Hippocampal formation (tissue), 2 donors: ENCODE measurements around the gene PTPRN2.

Source experiments
- DNase-seq, 2 donors: peaks; one replicate each; lab custom pipeline; 2025; lab: John Stamatoyannopoulos, UW

Gene PTPRN2

GRCh38 chr7:157755741-157756140, 831.9 kb downstream of the PTPRN2 start:
- no peak for DNase-seq

GRCh38 chr7:157754416-157754790, 833.2 kb downstream of the PTPRN2 start:
- DNase-seq: no peak

GRCh38 chr7:157753713-157754415, 833.8 kb downstream of the PTPRN2 start:
- DNase-seq: no peak

- no peak for DNase-seq
Observed at GRCh38 chr7:157752832-157753291, 834.8 kb downstream of the PTPRN2 start.

- DNase-seq: no peak
Observed at GRCh38 chr7:157751951-157752673, 835.5 kb downstream of the PTPRN2 start.

GRCh38 chr7:157751406-157751805, 836.2 kb downstream of the PTPRN2 start:
- DNase-seq: no peak

- DNase-seq: no peak
Observed at GRCh38 chr7:157750291-157750690, 837.3 kb downstream of the PTPRN2 start.

GRCh38 chr7:157745721-157746709, 841.6 kb downstream of the PTPRN2 start:
- DNase-seq: no peak

- no peak for DNase-seq
Observed at GRCh38 chr7:157744786-157745601, 842.6 kb downstream of the PTPRN2 start.

GRCh38 chr7:157743781-157744525, 843.7 kb downstream of the PTPRN2 start:
- DNase-seq: no peak

- no peak for DNase-seq
Observed at GRCh38 chr7:157740251-157740798, 847.3 kb downstream of the PTPRN2 start.

- DNase-seq: no peak
Observed at GRCh38 chr7:157739650-157740049, 848.0 kb downstream of the PTPRN2 start.

GRCh38 chr7:157739031-157739430, 848.6 kb downstream of the PTPRN2 start:
- DNase-seq: no peak

GRCh38 chr7:157738066-157738460, 849.6 kb downstream of the PTPRN2 start:
- DNase-seq: no peak

- no peak for DNase-seq
Observed at GRCh38 chr7:157737151-157738065, 850.2 kb downstream of the PTPRN2 start.

GRCh38 chr7:157736341-157736740, 851.3 kb downstream of the PTPRN2 start:
- DNase-seq: no peak

- DNase-seq: no peak
Observed at GRCh38 chr7:157735826-157736225, 851.8 kb downstream of the PTPRN2 start.

- no peak for DNase-seq
Observed at GRCh38 chr7:157734676-157735640, 852.7 kb downstream of the PTPRN2 start.
